IMR-90 (cell line): ENCODE data around the gene CTNNBIP1. TPM values are rescaled to one million over a fixed set of nuclear protein-coding genes. Genes with fewer than 3 reads are reported as not detected.

ENCODE experiments used
- ATAC-seq: fragments of 200-7000 bp; cut with Tn5 transposase; 2 replicates; pipeline ENCODE4 v1.9.1; 2020; ENCODE audit warnings: low read depth, mild to moderate bottlenecking, moderate library complexity
- BruUV-seq: library from RNA; stranded (reverse); fragments of 400-500 nt; replicated peaks from 2 replicates; lab custom pipeline; 2021; lab: Mats Ljungman, UMichigan
- CTCF ChIA-PET: fragments of 300-600 bp; formaldehyde crosslinking; extraction: SDS; loops from one replicate; lab custom pipeline; 2021; ENCODE audit warnings: antibody characterized with exemption; lab: Yijun Ruan, JAX
- POLR2A ChIA-PET: fragments of 300-600 bp; sonication (Branson Sonifier 250); formaldehyde crosslinking; loops from one replicate; lab custom pipeline; 2022; ENCODE audit warnings: antibody characterized with exemption; ENCODE audit not compliant: unreplicated experiment; lab: Charles Lee
- DNase-seq: peaks from one replicate; pipeline ENCODE4 v3.0.0; 2013
- H2AFZ ChIP-seq: replicated peaks from 2 replicates; pipeline ENCODE3; 2013; ENCODE audit warnings: low read length, mild to moderate bottlenecking; ENCODE audit not compliant: poor library complexity
- H2AK5ac ChIP-seq: 2 replicates; pipeline ENCODE4 v1.6.1; 2013; ENCODE audit warnings: low read depth, low read length, inconsistent platforms
- H2AK9ac ChIP-seq: replicated peaks from 2 replicates; pipeline ENCODE3; 2013; ENCODE audit warnings: mild to moderate bottlenecking, low read depth, low read length, moderate library complexity; ENCODE audit not compliant: poor library complexity
- H2BK120ac ChIP-seq: 2 replicates; pipeline ENCODE4 v1.6.1; 2013; ENCODE audit warnings: low read depth, low read length, inconsistent platforms
- H2BK15ac ChIP-seq: 3 replicates; pipeline ENCODE4 v1.6.1; 2013; ENCODE audit warnings: low read depth, low read length, inconsistent platforms
- H2BK20ac ChIP-seq: 2 replicates; pipeline ENCODE4 v1.6.1; 2013; ENCODE audit warnings: low read depth, mild to moderate bottlenecking, inconsistent platforms, low read length, moderate library complexity
- H2BK5ac ChIP-seq: 2 replicates; pipeline ENCODE4 v1.6.1; 2013; ENCODE audit warnings: mild to moderate bottlenecking, low read depth, low read length, inconsistent platforms; ENCODE audit not compliant: poor library complexity, severe bottlenecking
- H3K14ac ChIP-seq: replicated peaks from 2 replicates; pipeline ENCODE4 v1.6.1; 2013; ENCODE audit warnings: low read depth, low read length, inconsistent platforms
- H3K18ac ChIP-seq: 2 replicates; pipeline ENCODE4 v1.6.1; 2013; ENCODE audit warnings: low read depth, low read length, control low read depth
- H3K23ac ChIP-seq: 2 replicates; pipeline ENCODE4 v1.6.1; 2013; ENCODE audit warnings: low read depth, low read length, inconsistent platforms
- H3K27ac ChIP-seq: 2 replicates; pipeline ENCODE4 v1.5.1; 2013; ENCODE audit warnings: mild to moderate bottlenecking, control low read depth, low read length; ENCODE audit not compliant: insufficient read depth
- H3K27me3 ChIP-seq: 2 replicates; pipeline ENCODE4 v1.6.1; 2013; ENCODE audit warnings: low read length; ENCODE audit not compliant: control insufficient read depth, insufficient read depth
- H3K36me3 ChIP-seq: 2 replicates; pipeline ENCODE4 v1.6.1; 2013; ENCODE audit warnings: low read length, mixed read lengths; ENCODE audit not compliant: control insufficient read depth, insufficient read depth
- H3K4ac ChIP-seq: 2 replicates; pipeline ENCODE4 v1.6.1; 2013; ENCODE audit warnings: low read depth, low read length, inconsistent platforms
- H3K4me1 ChIP-seq: 2 replicates; pipeline ENCODE4 v1.6.1; 2013; ENCODE audit warnings: low read length, mixed read lengths; ENCODE audit not compliant: control insufficient read depth, insufficient read depth
- H3K4me2 ChIP-seq: 2 replicates; pipeline ENCODE4 v1.6.1; 2013; ENCODE audit warnings: low read depth, mild to moderate bottlenecking, control low read depth, low read length, moderate library complexity
- H3K4me3 ChIP-seq: 2 replicates; pipeline ENCODE4 v1.5.1; 2013; ENCODE audit warnings: low read depth, mild to moderate bottlenecking, control low read depth, low read length, moderate library complexity; ENCODE audit not compliant: insufficient read depth
- H3K56ac ChIP-seq: 2 replicates; pipeline ENCODE4 v1.6.1; 2013; ENCODE audit warnings: low read length, inconsistent platforms; ENCODE audit not compliant: insufficient read depth; ENCODE audit errors: extremely low read depth
- H3K79me1 ChIP-seq, 2 experiments: 2 replicates each; pipeline ENCODE4 v1.6.1; 2013; ENCODE audit warnings: low read length in 2 of 2, inconsistent platforms in 1 of 2, low read depth in 1 of 2
- H3K9ac ChIP-seq: 2 replicates; pipeline ENCODE4 v1.6.1; 2013; ENCODE audit warnings: low read depth, low read length, control low read depth
- H3K9me1 ChIP-seq: 2 replicates; pipeline ENCODE4 v1.6.1; 2013; ENCODE audit warnings: low read length, inconsistent platforms; ENCODE audit not compliant: insufficient read depth
- H3K9me3 ChIP-seq: 2 replicates; pipeline ENCODE4 v1.6.1; 2013; ENCODE audit warnings: low read length; ENCODE audit not compliant: control insufficient read depth, insufficient read depth
- H4K20me1 ChIP-seq: 2 replicates; pipeline ENCODE4 v1.6.1; 2013; ENCODE audit warnings: low read length, inconsistent platforms; ENCODE audit not compliant: insufficient read depth
- H4K5ac ChIP-seq: 2 replicates; pipeline ENCODE4 v1.6.1; 2013; ENCODE audit warnings: mild to moderate bottlenecking, low read depth, low read length, control low read depth
- H4K8ac ChIP-seq, 2 experiments: 2 replicates each; pipeline ENCODE4 v1.6.1; 2013; ENCODE audit warnings: low read depth in 2 of 2, low read length in 2 of 2, control low read depth in 1 of 2, inconsistent platforms in 1 of 2
- H4K91ac ChIP-seq: 2 replicates; pipeline ENCODE4 v1.6.1; 2013; ENCODE audit warnings: low read depth, low read length, inconsistent platforms; ENCODE audit not compliant: insufficient read depth
- MAFK ChIP-seq: IDR thresholded peaks from 2 replicates; pipeline ENCODE4 v1.6.1; 2012; ENCODE audit warnings: low read depth, low read length, improper control_type of control experiment
- RCOR1 ChIP-seq: IDR thresholded peaks from 2 replicates; pipeline ENCODE4 v1.6.1; 2012; ENCODE audit warnings: mild to moderate bottlenecking, low read length, improper control_type of control experiment; ENCODE audit not compliant: insufficient replicate concordance
- WGBS, 2 experiments: methylation state at CpG; one replicate each; pipeline versions ENCODE4 v1.1.5 to v1.1.7; 2013; ENCODE audit warnings: missing lambda C conversion rate in 2 of 2; ENCODE audit not compliant: insufficient read length in 1 of 2; ENCODE audit errors: extremely low coverage in 2 of 2; 5-methylcytosine and 5-hydroxymethylcytosine counted together
- dilution Hi-C: fragments of 300-500 bp; cut with HindIII; formaldehyde crosslinking; loops from one replicate; pipeline ENCODE4 v1.14.3; 2018; ENCODE audit warnings: low sequenced_read_pairs; ENCODE audit not compliant: unreplicated experiment
- in situ Hi-C: fragments of 300-500 bp; cut with MboI; formaldehyde crosslinking; loops from 3 replicates; pipeline ENCODE4 v1.14.3; 2019; ENCODE audit warnings: low sequenced_read_pairs, inconsistent platforms, mixed read lengths
- intact Hi-C: fragments of 100-400 bp; cut with micrococcal nuclease; formaldehyde crosslinking; loops from 2 replicates; pipeline ENCODE4 v1.10.0; 2022
- polyA plus RNA-seq, 3 experiments: library from polyadenylated mRNA; depleted of rRNA; stranded (reverse); fragments of >200 nt; gene quantifications; 2 replicates each; pipeline ENCODE4 v1.2.3, GENCODE V29; 2012; ENCODE audit warnings: low replicate concordance in 1 of 3
- total RNA-seq: library from RNA; depleted of rRNA; stranded (reverse); fragments of >200 nt; gene quantifications from 2 replicates; pipeline ENCODE4 v1.2.3, GENCODE V29; 2012

CTNNBIP1 gene
- total and polyA plus RNA-seq, 2 of the 4 experiments (the other 2 are of a cell fraction): 24.7 to 28.5 TPM

GRCh38 chr1:9826087-9826486, 84.0 kb downstream of the CTNNBIP1 start:
- no peak overlapping the region for H3K4me2 ChIP-seq
- dilution Hi-C loops: no loop called here
- intact Hi-C loops: no loop called here

More at GRCh38 chr1:9826087-9826486, 84.0 kb downstream of the CTNNBIP1 start:
- H3K4me3 ChIP-seq: no peak overlapping the region
- WGBS, 2 experiments: no CpG with 5 or more reads among the region's 3 CpGs
- peaks cover 2% of the 10 kb centered on the region; the same call in 1 of the 2 replicates for H3K27me3 ChIP-seq
- no peak for DNase-seq
- H4K8ac ChIP-seq: no peak overlapping the region
- no peak overlapping the region for H3K56ac ChIP-seq
- peaks cover 18% of the 10 kb centered on the region; the same call in 1 of the 2 replicates for H4K20me1 ChIP-seq
- no peak overlapping the region for H2AK5ac ChIP-seq
- no peak overlapping the region for H3K9ac ChIP-seq
- BruUV-seq: no TSS peak
- H3K9me3 ChIP-seq: no peaks in the 10 kb centered on the region
- in situ Hi-C loops: no loop called here
- H2AK9ac ChIP-seq: no peak overlapping the region
- H2AFZ ChIP-seq: no peak overlapping the region
- H3K23ac ChIP-seq: no peak overlapping the region
- H3K9me1 ChIP-seq: peaks cover 7% of the 10 kb centered on the region; the same call in 1 of the 2 replicates
- H2BK120ac ChIP-seq: no peak overlapping the region
- ChIA-PET CTCF (interaction anchor here (0.6 kb wide), 1 partner anchor 132 kb away, joined by 3 read pairs; no protein-coding TSS in a partner anchor), POLR2A (no interaction called here)
- no peaks in the 10 kb centered on the region for H3K36me3 ChIP-seq
- H3K79me1 ChIP-seq: peaks cover 6 to 21% of the 10 kb centered on the region in 2 experiments; a peak in 3 of 4 replicates
- H3K18ac ChIP-seq: no peak overlapping the region
- no peak overlapping the region for H2BK20ac ChIP-seq
- H3K4ac ChIP-seq: no peak overlapping the region
- no peak overlapping the region for H2BK5ac ChIP-seq
- ATAC-seq: no peak
- H3K27ac ChIP-seq: no peak overlapping the region
- H3K4me1 ChIP-seq: 0 out of 2 replicates have a peak, but pooled peaks cover 2% of the 10 kb centered on the region
- H2BK15ac ChIP-seq: no peak overlapping the region
- no peak overlapping the region for H4K5ac ChIP-seq
- TF ChIP-seq RCOR1 (no peak), MAFK (0 out of 2 replicates have a peak, but pooled peaks have one; percentile 16)
- H3K14ac ChIP-seq: no peak overlapping the region
- no peak overlapping the region for H4K91ac ChIP-seq
